Activated naive CD8-positive, alpha-beta T cell treated with anti-CD3 and anti-CD28 coated beads, Interleukin-2, amount 50 U/mL, for 24 hours (primary cell): ENCODE data around the gene TMEM108.
A peak's percentile ranks its signal among the peaks of the same experiment; 100 is the strongest.

ENCODE experiments used
- ATAC-seq: fragments of 150-1000 bp; cut with Tn5 transposase; one replicate; pipeline ENCODE4 v1.10.0; 2021
- DNase-seq: peaks from one replicate; pipeline ENCODE4 v3.0.0; 2021
- H3K27ac Mint-ChIP-seq: one replicate; pipeline ENCODE4 v1.8.0; 2021; ENCODE audit warnings: mild to moderate bottlenecking, mixed read lengths
- H3K27me3 Mint-ChIP-seq: one replicate; pipeline ENCODE4 v1.8.0; 2021; ENCODE audit warnings: mixed read lengths
- H3K36me3 Mint-ChIP-seq: one replicate; pipeline ENCODE4 v1.8.0; 2021; ENCODE audit warnings: low read depth, mixed read lengths
- H3K4me1 Mint-ChIP-seq: one replicate; pipeline ENCODE4 v1.8.0; 2021; ENCODE audit warnings: mixed read lengths
- H3K4me3 Mint-ChIP-seq: one replicate; pipeline ENCODE4 v1.8.0; 2021; ENCODE audit warnings: mild to moderate bottlenecking, moderate library complexity, mixed read lengths
- H3K9me3 Mint-ChIP-seq: one replicate; pipeline ENCODE4 v1.8.0; 2021; ENCODE audit warnings: mixed read lengths

The TMEM108 gene

GRCh38 chr3:133040696-133041523 is 2.7 kb downstream of the TMEM108 start:
- H3K27me3 Mint-ChIP-seq: peaks cover 43% of the 10 kb centered on the region
- H3K4me3 Mint-ChIP-seq: no peak overlapping the region
- H3K36me3 Mint-ChIP-seq: no peaks in the 10 kb centered on the region
- peak; percentile 15 for ATAC-seq
- peak; percentile 42 for DNase-seq
- no peak overlapping the region for H3K27ac Mint-ChIP-seq
- H3K9me3 Mint-ChIP-seq: no peaks in the 10 kb centered on the region
- peaks cover 3% of the 10 kb centered on the region for H3K4me1 Mint-ChIP-seq

- Mint-ChIP-seq H3K4me1 (peaks cover 3% of the 10 kb centered on the region), H3K9me3 (no peaks in the 10 kb centered on the region), H3K36me3 (no peaks in the 10 kb centered on the region), H3K4me3 (no peak overlapping the region), H3K27me3 (peaks cover 39% of the 10 kb centered on the region), H3K27ac (no peak overlapping the region)
- ATAC-seq: no peak
- DNase-seq: no peak
Measured at GRCh38 chr3:133041524-133041829, 3.3 kb downstream of the TMEM108 start.

- H3K9me3 Mint-ChIP-seq: no peaks in the 10 kb centered on the region
- H3K27me3 Mint-ChIP-seq: peaks cover 26% of the 10 kb centered on the region
- no peak for ATAC-seq
- H3K36me3 Mint-ChIP-seq: no peaks in the 10 kb centered on the region
- no peak for DNase-seq
- H3K4me3 Mint-ChIP-seq: no peak overlapping the region
- H3K4me1 Mint-ChIP-seq: peaks cover 2% of the 10 kb centered on the region
- H3K27ac Mint-ChIP-seq: no peak overlapping the region
Measured at GRCh38 chr3:133042778-133043177, 4.6 kb downstream of the TMEM108 start.

GRCh38 chr3:133047980-133048379 is 9.8 kb downstream of the TMEM108 start:
- no peaks in the 10 kb centered on the region for H3K4me1 Mint-ChIP-seq
- H3K4me3 Mint-ChIP-seq: no peak overlapping the region
- no peak overlapping the region for H3K27ac Mint-ChIP-seq
- DNase-seq (no peak), ATAC-seq (no peak)
- peaks cover 8% of the 10 kb centered on the region for H3K27me3 Mint-ChIP-seq
- H3K36me3 Mint-ChIP-seq: no peaks in the 10 kb centered on the region
- H3K9me3 Mint-ChIP-seq: no peaks in the 10 kb centered on the region

- Mint-ChIP-seq H3K9me3 (no peaks in the 10 kb centered on the region), H3K4me3 (no peak overlapping the region), H3K27me3 (peaks cover 8% of the 10 kb centered on the region), H3K27ac (no peak overlapping the region), H3K4me1 (no peaks in the 10 kb centered on the region), H3K36me3 (no peaks in the 10 kb centered on the region)
- no peak for ATAC-seq
- no peak for DNase-seq
Measured at GRCh38 chr3:133049491-133049890, 11.3 kb downstream of the TMEM108 start.

- Mint-ChIP-seq H3K27ac (no peak overlapping the region), H3K4me3 (no peak overlapping the region), H3K36me3 (no peaks in the 10 kb centered on the region), H3K9me3 (no peaks in the 10 kb centered on the region), H3K27me3 (peaks cover 8% of the 10 kb centered on the region), H3K4me1 (no peaks in the 10 kb centered on the region)
- DNase-seq: no peak
- ATAC-seq: no peak
Measured at GRCh38 chr3:133050891-133051290, 12.7 kb downstream of the TMEM108 start.

- no peak for DNase-seq
- ATAC-seq: no peak
- Mint-ChIP-seq H3K36me3 (no peaks in the 10 kb centered on the region), H3K4me3 (no peak overlapping the region), H3K9me3 (no peaks in the 10 kb centered on the region), H3K27ac (no peak overlapping the region), H3K4me1 (no peaks in the 10 kb centered on the region), H3K27me3 (peaks cover 10% of the 10 kb centered on the region)
Measured at GRCh38 chr3:133053532-133053931, 15.3 kb downstream of the TMEM108 start.

- H3K4me3 Mint-ChIP-seq: no peak overlapping the region
- DNase-seq (no peak), ATAC-seq (no peak)
- H3K27ac Mint-ChIP-seq: no peak overlapping the region
- H3K36me3 Mint-ChIP-seq: no peaks in the 10 kb centered on the region
- H3K4me1 Mint-ChIP-seq: no peaks in the 10 kb centered on the region
- H3K27me3 Mint-ChIP-seq: peaks cover 10% of the 10 kb centered on the region
- H3K9me3 Mint-ChIP-seq: no peaks in the 10 kb centered on the region
Measured at GRCh38 chr3:133054586-133054985, 16.4 kb downstream of the TMEM108 start.

GRCh38 chr3:133055339-133055738 is 17.1 kb downstream of the TMEM108 start:
- Mint-ChIP-seq H3K4me3 (no peak overlapping the region), H3K9me3 (no peaks in the 10 kb centered on the region), H3K4me1 (no peaks in the 10 kb centered on the region), H3K36me3 (no peaks in the 10 kb centered on the region), H3K27me3 (peaks cover 10% of the 10 kb centered on the region), H3K27ac (no peak overlapping the region)
- no peak for ATAC-seq
- no peak for DNase-seq

- Mint-ChIP-seq H3K4me3 (no peak overlapping the region), H3K9me3 (no peaks in the 10 kb centered on the region), H3K27me3 (peaks cover 2% of the 10 kb centered on the region), H3K36me3 (no peaks in the 10 kb centered on the region), H3K27ac (no peak overlapping the region), H3K4me1 (no peaks in the 10 kb centered on the region)
- no peak for ATAC-seq
- no peak for DNase-seq
Measured at GRCh38 chr3:133058243-133058642, 20.1 kb downstream of the TMEM108 start.

- Mint-ChIP-seq H3K27ac (no peak overlapping the region), H3K9me3 (no peaks in the 10 kb centered on the region)
Measured at GRCh38 chr3:133058831-133059230, 20.6 kb downstream of the TMEM108 start.

GRCh38 chr3:133065193-133065961 is 27.2 kb downstream of the TMEM108 start:
- Mint-ChIP-seq H3K27ac (no peak overlapping the region), H3K36me3 (no peaks in the 10 kb centered on the region), H3K9me3 (no peaks in the 10 kb centered on the region), H3K4me3 (no peak overlapping the region), H3K27me3 (no peaks in the 10 kb centered on the region), H3K4me1 (no peaks in the 10 kb centered on the region)
- ATAC-seq: no peak
- DNase-seq: no peak

More at GRCh38 chr3:133058831-133059230, 20.6 kb downstream of the TMEM108 start:
- DNase-seq (no peak), ATAC-seq (no peak)
- H3K4me3 Mint-ChIP-seq: no peak overlapping the region
- no peaks in the 10 kb centered on the region for H3K4me1 Mint-ChIP-seq
- H3K36me3 Mint-ChIP-seq: no peaks in the 10 kb centered on the region
- peaks cover 2% of the 10 kb centered on the region for H3K27me3 Mint-ChIP-seq

- Mint-ChIP-seq H3K27me3 (no peaks in the 10 kb centered on the region), H3K4me3 (no peak overlapping the region), H3K4me1 (no peaks in the 10 kb centered on the region), H3K36me3 (no peaks in the 10 kb centered on the region), H3K9me3 (no peaks in the 10 kb centered on the region), H3K27ac (no peak overlapping the region)
- ATAC-seq: no peak
- DNase-seq: no peak
Measured at GRCh38 chr3:133066026-133066425, 27.8 kb downstream of the TMEM108 start.

GRCh38 chr3:133069556-133070286 is 31.5 kb downstream of the TMEM108 start:
- H3K9me3 Mint-ChIP-seq: no peaks in the 10 kb centered on the region
- no peak overlapping the region for H3K27ac Mint-ChIP-seq
- H3K4me1 Mint-ChIP-seq: no peaks in the 10 kb centered on the region
- H3K36me3 Mint-ChIP-seq: no peaks in the 10 kb centered on the region
- no peaks in the 10 kb centered on the region for H3K27me3 Mint-ChIP-seq
- ATAC-seq: no peak
- no peak overlapping the region for H3K4me3 Mint-ChIP-seq
- DNase-seq: no peak

GRCh38 chr3:133074977-133075376 is 36.8 kb downstream of the TMEM108 start:
- DNase-seq: no peak
- Mint-ChIP-seq H3K4me3 (no peak overlapping the region), H3K27me3 (no peaks in the 10 kb centered on the region), H3K9me3 (no peaks in the 10 kb centered on the region), H3K4me1 (no peaks in the 10 kb centered on the region), H3K27ac (no peak overlapping the region), H3K36me3 (no peaks in the 10 kb centered on the region)
- no peak for ATAC-seq
